Embryonic facial prominence (tissue), 1 donor: ENCODE data around the gene TMOD3.

Experiments
- DNase-seq: peaks from one replicate; pipeline ENCODE4 v3.0.0-alpha.2; 2016; ENCODE audit errors: extremely low spot score

The TMOD3 gene

GRCh38 chr15:51907136-51907862 is 77.8 kb downstream of the TMOD3 start:
- no peak for DNase-seq

GRCh38 chr15:51908316-51908715 is 78.9 kb downstream of the TMOD3 start:
- no peak for DNase-seq

- DNase-seq: no peak
Observed at GRCh38 chr15:51909584-51909983, 80.1 kb downstream of the TMOD3 start.

GRCh38 chr15:51912528-51912927 is 83.1 kb downstream of the TMOD3 start:
- DNase-seq: no peak

GRCh38 chr15:51917493-51917892 is 88.0 kb downstream of the TMOD3 start:
- no peak for DNase-seq

GRCh38 chr15:51924156-51925068 is 95.0 kb downstream of the TMOD3 start:
- no peak for DNase-seq

- DNase-seq: no peak
Observed at GRCh38 chr15:51926809-51927208, 97.4 kb downstream of the TMOD3 start.

GRCh38 chr15:51931016-51931415 is 101.6 kb downstream of the TMOD3 start:
- no peak for DNase-seq

- no peak for DNase-seq
Observed at GRCh38 chr15:51931638-51932037, 102.2 kb downstream of the TMOD3 start.

GRCh38 chr15:51932161-51932560 is 102.7 kb downstream of the TMOD3 start:
- DNase-seq: no peak

GRCh38 chr15:51935466-51936104 is 106.1 kb downstream of the TMOD3 start:
- no peak for DNase-seq

- DNase-seq: no peak
Observed at GRCh38 chr15:51936105-51936478, 106.6 kb downstream of the TMOD3 start.

- DNase-seq: no peak
Observed at GRCh38 chr15:51938286-51938685, 108.8 kb downstream of the TMOD3 start.

- DNase-seq: no peak
Observed at GRCh38 chr15:51939216-51939615, 109.8 kb downstream of the TMOD3 start.

GRCh38 chr15:51947124-51947523 is 117.7 kb downstream of the TMOD3 start:
- DNase-seq: no peak

- no peak for DNase-seq
Observed at GRCh38 chr15:51952805-51953204, 123.4 kb downstream of the TMOD3 start.

GRCh38 chr15:51955504-51955903 is 126.1 kb downstream of the TMOD3 start:
- no peak for DNase-seq
